Spleen (tissue), 7 donors: ENCODE results near the gene MRI1.

Experiments used
- POLR2AphosphoS5 ChIP-seq, 3 donors: sonication (generic); formaldehyde crosslinking; IDR thresholded peaks; one replicate each; pipeline ENCODE4 v1.5.1; 2017; ENCODE audit warnings: antibody characterized with exemption in 3 of 3
- TF ChIP-seq, protein P1 (sequence below), 11 experiments: fragments of 200-600 bp in 7 of 11; fragments of 450-650 bp in 4 of 11; sonication (generic) in 4 of 11; IDR thresholded peaks in 8 of 11; conservative IDR thresholded peaks in 3 of 11; 1 replicate in 7 of 11; 2 replicates in 4 of 11; pipeline versions ENCODE4 v1.4.0 to v1.8.0; 2016 to 2021; ENCODE audit warnings: antibody characterized with exemption in 11 of 11, inconsistent platforms in 4 of 11, mild to moderate bottlenecking in 1 of 11
- donor health status: DM: no; HTN: no; CAD: no; lungs with moderate emphysema.
- donor health status: DM: no; HTN: no; CAD: no.
- donor health status: DM: no; HTN: no; CAD: no.

DNA sequence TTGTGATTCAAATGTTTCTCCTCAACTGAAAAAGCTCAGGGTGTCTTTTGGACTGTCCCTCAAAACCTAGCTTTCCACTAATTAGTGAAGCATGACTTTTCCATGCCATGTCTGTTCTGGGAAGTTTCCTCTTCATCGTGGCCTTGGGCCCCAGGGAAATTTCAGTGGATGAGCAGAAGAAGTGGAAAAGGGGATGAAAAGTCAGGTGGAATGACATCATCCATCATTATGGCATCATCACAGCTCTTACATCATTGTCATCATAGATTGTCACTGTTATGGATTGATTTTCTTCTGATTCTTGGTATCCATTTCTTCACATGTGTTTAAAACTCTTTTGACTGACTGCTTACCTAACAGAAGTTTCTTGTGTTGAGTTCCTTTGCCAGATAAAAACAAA, 26.2 kb upstream of the MRI1 start:
- TF ChIP-seq, protein P1, sequence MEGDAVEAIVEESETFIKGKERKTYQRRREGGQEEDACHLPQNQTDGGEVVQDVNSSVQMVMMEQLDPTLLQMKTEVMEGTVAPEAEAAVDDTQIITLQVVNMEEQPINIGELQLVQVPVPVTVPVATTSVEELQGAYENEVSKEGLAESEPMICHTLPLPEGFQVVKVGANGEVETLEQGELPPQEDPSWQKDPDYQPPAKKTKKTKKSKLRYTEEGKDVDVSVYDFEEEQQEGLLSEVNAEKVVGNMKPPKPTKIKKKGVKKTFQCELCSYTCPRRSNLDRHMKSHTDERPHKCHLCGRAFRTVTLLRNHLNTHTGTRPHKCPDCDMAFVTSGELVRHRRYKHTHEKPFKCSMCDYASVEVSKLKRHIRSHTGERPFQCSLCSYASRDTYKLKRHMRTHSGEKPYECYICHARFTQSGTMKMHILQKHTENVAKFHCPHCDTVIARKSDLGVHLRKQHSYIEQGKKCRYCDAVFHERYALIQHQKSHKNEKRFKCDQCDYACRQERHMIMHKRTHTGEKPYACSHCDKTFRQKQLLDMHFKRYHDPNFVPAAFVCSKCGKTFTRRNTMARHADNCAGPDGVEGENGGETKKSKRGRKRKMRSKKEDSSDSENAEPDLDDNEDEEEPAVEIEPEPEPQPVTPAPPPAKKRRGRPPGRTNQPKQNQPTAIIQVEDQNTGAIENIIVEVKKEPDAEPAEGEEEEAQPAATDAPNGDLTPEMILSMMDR (IDR thresholded peaks at IDR 0.05 in 8 of 11, conservative IDR thresholded peaks at IDR 0.05 in 3 of 11), result no peak
- TF ChIP-seq POLR2AphosphoS5 (IDR thresholded peaks at IDR 0.05), result no peak
